Fibroblast of lung (primary cell): ENCODE data around the gene SNRNP200. TPM values are rescaled to one million over a fixed set of nuclear protein-coding genes. Genes with fewer than 3 reads are reported as not detected.

ENCODE experiments used
- DNase-seq, 2 donors: peaks; one replicate each; pipeline versions ENCODE4 v3.0.0 to v3.0.0-alpha.2; 2010; ENCODE audit warnings: low read depth in 2 of 2
- H2AFZ ChIP-seq: 2 replicates; pipeline ENCODE4 v1.5.1; 2012; ENCODE audit warnings: low read length, control low read depth, inconsistent platforms
- H3K27ac ChIP-seq: 2 replicates; pipeline ENCODE4 v1.5.1; 2011; ENCODE audit warnings: low read length, control low read depth; ENCODE audit not compliant: insufficient read depth
- H3K27me3 ChIP-seq: 2 replicates; pipeline ENCODE4 v1.5.1; 2011; ENCODE audit warnings: mild to moderate bottlenecking, low read length; ENCODE audit not compliant: control insufficient read depth, insufficient read depth
- H3K36me3 ChIP-seq: 2 replicates; pipeline ENCODE4 v1.5.1; 2011; ENCODE audit warnings: low read length; ENCODE audit not compliant: control insufficient read depth, insufficient read depth
- H3K4me1 ChIP-seq: 2 replicates; pipeline ENCODE4 v1.5.1; 2011; ENCODE audit warnings: low read length; ENCODE audit not compliant: control insufficient read depth, insufficient read depth; ENCODE audit errors: extremely low read depth
- H3K4me2 ChIP-seq: 2 replicates; pipeline ENCODE4 v1.5.1; 2011; ENCODE audit warnings: low read length, control low read depth; ENCODE audit not compliant: insufficient read depth; ENCODE audit errors: extremely low read depth
- H3K4me3 ChIP-seq, 4 experiments: fragments of 200-600 bp in 1 of 4; sonication (generic) in 1 of 4; replicated peaks in 1 of 4; 2 replicates each; pipeline ENCODE4 v1.5.1; 2011 to 2016; ENCODE audit warnings: low read length in 4 of 4, low read depth in 3 of 4, mild to moderate bottlenecking in 3 of 4, control low read depth in 2 of 4, inconsistent platforms in 1 of 4, mixed read lengths in 1 of 4; ENCODE audit not compliant: insufficient read depth in 1 of 4; ENCODE audit errors: control extremely low read depth in 1 of 4
- H3K79me2 ChIP-seq: 2 replicates; pipeline ENCODE4 v1.5.1; 2012; ENCODE audit warnings: mild to moderate bottlenecking, low read length, inconsistent platforms; ENCODE audit not compliant: control insufficient read depth, insufficient read depth
- H3K9ac ChIP-seq: 2 replicates; pipeline ENCODE4 v1.5.1; 2011; ENCODE audit warnings: mild to moderate bottlenecking, low read length, control low read depth; ENCODE audit not compliant: insufficient read depth
- H3K9me3 ChIP-seq: 2 replicates; pipeline ENCODE4 v1.5.1; 2012; ENCODE audit warnings: low read depth, low read length; ENCODE audit not compliant: control insufficient read depth, insufficient read depth
- H4K20me1 ChIP-seq: 2 replicates; pipeline ENCODE4 v1.5.1; 2011; ENCODE audit warnings: low read length; ENCODE audit not compliant: control insufficient read depth, insufficient read depth; ENCODE audit errors: extremely low read depth
- EZH2 ChIP-seq: IDR thresholded peaks from 2 replicates; pipeline ENCODE4 v1.5.1; 2012; ENCODE audit warnings: low read length, control low read depth, mild to moderate bottlenecking; ENCODE audit errors: missing control alignments
- polyA plus RNA-seq, 2 donors: library from polyadenylated mRNA; depleted of rRNA in 1 of 2; stranded (reverse) in 1 of 2; unstranded in 1 of 2; fragments of >200 nt; gene quantifications; 2 replicates each; pipeline ENCODE4 v1.2.1, GENCODE V29; 2011 to 2012; ENCODE audit warnings: missing spikeins in 1 of 2
- total RNA-seq: library from RNA; depleted of rRNA; stranded (reverse); fragments of >200 nt; gene quantifications from 2 replicates; pipeline ENCODE4 v1.2.1, GENCODE V29; 2014
- TF ChIP-seq, protein P1 (sequence below), 2 donors: IDR thresholded peaks in 1 of 2; conservative IDR thresholded peaks in 1 of 2; 1 replicate in 1 of 2; 2 replicates in 1 of 2; pipeline ENCODE4 v1.5.1; 2011 to 2012; ENCODE audit warnings: low read length in 2 of 2, control low read depth in 1 of 2, inconsistent platforms in 1 of 2, low read depth in 1 of 2, mild to moderate bottlenecking in 1 of 2

The SNRNP200 gene
- total and polyA plus RNA-seq, 2 donors (not counting 1 experiment from before 2014, with no cell fraction given) = 49.4 to 65.0 TPM

DNA sequence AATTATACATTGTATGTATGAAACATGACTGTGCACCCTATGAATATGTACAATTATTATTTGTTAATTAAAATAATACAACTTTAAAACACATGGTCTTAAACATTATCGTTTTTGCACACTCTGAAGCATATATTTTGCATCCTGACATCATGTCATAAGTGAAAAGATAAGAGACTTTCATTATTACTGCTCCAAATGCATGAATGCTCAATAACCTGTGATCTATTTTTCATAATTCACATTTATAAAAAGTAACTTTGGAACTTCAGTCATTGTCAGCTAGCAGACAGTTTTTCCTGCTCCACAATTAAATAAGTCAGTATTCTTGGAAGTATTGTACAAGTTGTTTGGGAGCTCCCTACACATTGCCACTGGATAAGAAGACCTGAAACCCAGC lies 18.5 kb upstream of the SNRNP200 start:
- Histone ChIP-seq H3K4me2 (no peak overlapping the region), H3K9ac (no peak overlapping the region), H2AFZ (no peak overlapping the region), H3K4me1 (peaks cover 5% of the 10 kb centered on the region), H3K36me3 (no peaks in the 10 kb centered on the region), H3K4me3 (no peak overlapping the region), H3K27ac (no peak overlapping the region), H3K79me2 (no peaks in the 10 kb centered on the region), H3K27me3 (no peaks in the 10 kb centered on the region), H4K20me1 (no peaks in the 10 kb centered on the region), H3K9me3 (no peaks in the 10 kb centered on the region)
- DNase-seq = no peak
- TF ChIP-seq EZH2 = no peak
- TF ChIP-seq, protein P1, sequence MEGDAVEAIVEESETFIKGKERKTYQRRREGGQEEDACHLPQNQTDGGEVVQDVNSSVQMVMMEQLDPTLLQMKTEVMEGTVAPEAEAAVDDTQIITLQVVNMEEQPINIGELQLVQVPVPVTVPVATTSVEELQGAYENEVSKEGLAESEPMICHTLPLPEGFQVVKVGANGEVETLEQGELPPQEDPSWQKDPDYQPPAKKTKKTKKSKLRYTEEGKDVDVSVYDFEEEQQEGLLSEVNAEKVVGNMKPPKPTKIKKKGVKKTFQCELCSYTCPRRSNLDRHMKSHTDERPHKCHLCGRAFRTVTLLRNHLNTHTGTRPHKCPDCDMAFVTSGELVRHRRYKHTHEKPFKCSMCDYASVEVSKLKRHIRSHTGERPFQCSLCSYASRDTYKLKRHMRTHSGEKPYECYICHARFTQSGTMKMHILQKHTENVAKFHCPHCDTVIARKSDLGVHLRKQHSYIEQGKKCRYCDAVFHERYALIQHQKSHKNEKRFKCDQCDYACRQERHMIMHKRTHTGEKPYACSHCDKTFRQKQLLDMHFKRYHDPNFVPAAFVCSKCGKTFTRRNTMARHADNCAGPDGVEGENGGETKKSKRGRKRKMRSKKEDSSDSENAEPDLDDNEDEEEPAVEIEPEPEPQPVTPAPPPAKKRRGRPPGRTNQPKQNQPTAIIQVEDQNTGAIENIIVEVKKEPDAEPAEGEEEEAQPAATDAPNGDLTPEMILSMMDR (conservative IDR thresholded peaks at IDR 0.05 in 1 of 2, IDR thresholded peaks at IDR 0.05 in 1 of 2; ENCODE audit: low read depth in 1 of 2, low read length in 2 of 2) = no peak

DNA sequence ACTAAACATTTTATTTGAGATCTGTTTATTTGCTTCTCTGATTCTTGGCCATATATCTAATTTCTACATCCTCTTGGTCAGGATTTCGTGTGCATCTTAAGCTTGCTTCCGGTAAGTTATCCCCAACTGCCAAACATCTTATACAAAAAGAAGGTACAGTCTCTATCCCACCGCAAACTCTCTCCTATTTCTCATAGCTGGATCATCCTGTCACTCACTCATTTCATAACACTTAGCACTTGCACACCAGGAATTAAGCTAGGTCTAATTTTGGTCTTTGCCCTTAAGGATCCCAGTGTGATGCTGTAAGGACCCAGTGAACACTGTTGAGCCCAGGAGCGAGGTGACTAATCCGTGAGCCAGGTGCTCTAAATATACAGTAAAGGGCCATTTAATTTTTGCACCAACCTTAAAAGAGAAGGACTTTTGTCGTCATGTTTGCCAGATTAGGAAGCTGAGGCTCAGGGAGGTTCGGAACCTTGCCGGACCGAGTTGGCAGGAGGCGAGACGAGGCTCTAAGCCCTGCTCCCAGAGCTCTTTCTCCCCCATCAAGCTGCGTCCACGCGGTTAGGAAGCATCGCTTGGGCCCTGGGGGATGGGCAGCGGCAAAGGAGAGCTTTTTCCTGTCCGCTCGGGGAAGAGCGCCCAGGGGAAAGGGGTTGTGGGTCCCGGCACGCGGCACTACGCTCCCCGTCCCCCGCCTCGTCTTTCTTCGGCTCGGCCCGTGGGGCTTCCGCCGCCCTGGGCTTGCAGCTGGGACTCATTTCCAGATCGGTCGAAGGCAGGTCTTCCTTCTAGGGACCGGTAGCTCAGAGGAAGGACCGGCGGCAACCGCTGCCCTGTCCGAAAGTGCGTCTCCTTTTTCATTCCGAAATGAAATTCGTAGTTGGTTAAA lies 15.6 kb upstream of the SNRNP200 start:
- Histone ChIP-seq H2AFZ (peak overlapping the region; percentile 72), H4K20me1 (no peaks in the 10 kb centered on the region), H3K36me3 (no peaks in the 10 kb centered on the region), H3K4me1 (peaks cover 7% of the 10 kb centered on the region), H3K9ac (no peak overlapping the region), H3K4me3 (peak overlapping the region; percentile 65 to 78 (median 72)), H3K27ac (no peak overlapping the region), H3K9me3 (no peaks in the 10 kb centered on the region), H3K27me3 (no peaks in the 10 kb centered on the region), H3K4me2 (peak overlapping the region; percentile 87), H3K79me2 (no peaks in the 10 kb centered on the region)
- no peak for DNase-seq
- no peak for TF ChIP-seq EZH2
- TF ChIP-seq, protein P1 (conservative IDR thresholded peaks at IDR 0.05 in 1 of 2, IDR thresholded peaks at IDR 0.05 in 1 of 2; ENCODE audit: low read depth in 1 of 2, low read length in 2 of 2) = no peak

DNA sequence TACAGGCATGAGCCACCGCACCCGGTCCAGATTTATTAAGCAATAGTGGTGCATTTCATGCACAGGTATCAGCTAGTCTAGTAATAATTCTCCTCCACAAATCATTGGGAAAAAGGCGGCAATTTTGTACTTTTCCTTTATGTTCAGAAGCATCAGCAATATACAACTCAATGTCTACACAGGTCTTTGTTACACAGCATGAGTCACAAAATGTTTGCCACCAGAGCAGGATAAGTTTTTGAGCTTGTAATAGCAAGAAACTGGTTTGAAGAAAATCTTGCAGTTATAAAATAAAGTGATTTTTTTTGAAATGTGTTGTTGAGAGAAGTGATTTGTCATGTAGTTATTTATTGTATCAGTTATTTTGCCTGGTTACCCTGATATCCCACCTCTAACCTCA lies 15.0 kb upstream of the SNRNP200 start:
- DNase-seq = no peak

More for the DNA sequence above, 15.0 kb upstream of the SNRNP200 start:
- no peak overlapping the region for H3K27ac ChIP-seq
- no peak overlapping the region for H2AFZ ChIP-seq
- H3K4me2 ChIP-seq = no peak overlapping the region
- H3K27me3 ChIP-seq = no peaks in the 10 kb centered on the region
- no peaks in the 10 kb centered on the region for H3K36me3 ChIP-seq
- peaks cover 13% of the 10 kb centered on the region for H3K4me1 ChIP-seq
- H4K20me1 ChIP-seq = no peaks in the 10 kb centered on the region
- H3K79me2 ChIP-seq = no peaks in the 10 kb centered on the region
- no peaks in the 10 kb centered on the region for H3K9me3 ChIP-seq
- no peak overlapping the region for H3K9ac ChIP-seq
- TF ChIP-seq EZH2 = no peak
- TF ChIP-seq, protein P1 (conservative IDR thresholded peaks at IDR 0.05 in 1 of 2, IDR thresholded peaks at IDR 0.05 in 1 of 2; ENCODE audit: low read depth in 1 of 2, low read length in 2 of 2) = no peak
- H3K4me3 ChIP-seq = no peak overlapping the region
